Panc1 (cell line): ENCODE results near the gene OTOL1.
"Not testable (repeated sequence)": the region's sequence is repeated elsewhere in the genome, so short reads cannot be mapped to it uniquely, and the experiment has no call there.

ENCODE experiments used
- POLR2AphosphoS5 ChIP-seq: IDR thresholded peaks from 2 replicates; pipeline ENCODE4 v1.6.1; 2012; ENCODE audit warnings: mild to moderate bottlenecking, low read depth, low read length, moderate library complexity
- TF ChIP-seq, protein P1 (sequence below): fragments of 450-650 bp; IDR thresholded peaks from 2 replicates; pipeline ENCODE4 v1.5.1; 2017; ENCODE audit warnings: mild to moderate bottlenecking

DNA sequence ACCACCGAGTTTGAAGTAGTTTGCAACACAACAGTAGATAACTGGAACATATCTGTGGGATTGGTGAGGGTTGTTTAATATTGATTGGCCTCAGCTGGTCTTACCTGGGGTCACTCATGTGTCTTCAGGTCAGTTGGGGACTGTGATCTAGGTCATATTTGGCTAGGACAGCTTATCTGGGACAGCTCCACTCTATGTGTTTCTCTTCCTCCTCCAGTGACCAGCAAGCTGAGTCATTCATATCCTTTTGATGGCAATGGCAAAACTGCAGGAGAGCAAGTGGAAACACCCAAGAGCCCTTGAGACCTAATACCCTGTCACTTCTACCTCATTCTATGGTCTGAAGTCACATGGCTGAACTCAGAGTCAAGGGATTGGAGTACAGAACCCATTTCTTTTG lies 5.8 kb upstream of the OTOL1 start:
- TF ChIP-seq, protein P1, sequence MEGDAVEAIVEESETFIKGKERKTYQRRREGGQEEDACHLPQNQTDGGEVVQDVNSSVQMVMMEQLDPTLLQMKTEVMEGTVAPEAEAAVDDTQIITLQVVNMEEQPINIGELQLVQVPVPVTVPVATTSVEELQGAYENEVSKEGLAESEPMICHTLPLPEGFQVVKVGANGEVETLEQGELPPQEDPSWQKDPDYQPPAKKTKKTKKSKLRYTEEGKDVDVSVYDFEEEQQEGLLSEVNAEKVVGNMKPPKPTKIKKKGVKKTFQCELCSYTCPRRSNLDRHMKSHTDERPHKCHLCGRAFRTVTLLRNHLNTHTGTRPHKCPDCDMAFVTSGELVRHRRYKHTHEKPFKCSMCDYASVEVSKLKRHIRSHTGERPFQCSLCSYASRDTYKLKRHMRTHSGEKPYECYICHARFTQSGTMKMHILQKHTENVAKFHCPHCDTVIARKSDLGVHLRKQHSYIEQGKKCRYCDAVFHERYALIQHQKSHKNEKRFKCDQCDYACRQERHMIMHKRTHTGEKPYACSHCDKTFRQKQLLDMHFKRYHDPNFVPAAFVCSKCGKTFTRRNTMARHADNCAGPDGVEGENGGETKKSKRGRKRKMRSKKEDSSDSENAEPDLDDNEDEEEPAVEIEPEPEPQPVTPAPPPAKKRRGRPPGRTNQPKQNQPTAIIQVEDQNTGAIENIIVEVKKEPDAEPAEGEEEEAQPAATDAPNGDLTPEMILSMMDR: not testable (repeated sequence)
- not testable (repeated sequence) for TF ChIP-seq POLR2AphosphoS5
